AG10803 (cell line): ENCODE results near the gene CCDC126.

Experiments
- DNase-seq: peaks from one replicate; pipeline ENCODE4 v3.0.0; 2010; ENCODE audit warnings: low read depth
- H3K4me3 ChIP-seq: 2 replicates; pipeline ENCODE4 v1.5.1; 2011; ENCODE audit warnings: mild to moderate bottlenecking, low read length, control low read depth
- CTCF ChIP-seq: conservative IDR thresholded peaks from 2 replicates; pipeline ENCODE4 v1.5.1; 2011; ENCODE audit warnings: mild to moderate bottlenecking, low read length, control low read depth, inconsistent platforms

The CCDC126 gene

GRCh38 chr7:23593706-23594105, 3.5 kb upstream of the CCDC126 start:
- no peak overlapping the region for H3K4me3 ChIP-seq
- no peak for DNase-seq
- TF ChIP-seq CTCF: no peak

DNA sequence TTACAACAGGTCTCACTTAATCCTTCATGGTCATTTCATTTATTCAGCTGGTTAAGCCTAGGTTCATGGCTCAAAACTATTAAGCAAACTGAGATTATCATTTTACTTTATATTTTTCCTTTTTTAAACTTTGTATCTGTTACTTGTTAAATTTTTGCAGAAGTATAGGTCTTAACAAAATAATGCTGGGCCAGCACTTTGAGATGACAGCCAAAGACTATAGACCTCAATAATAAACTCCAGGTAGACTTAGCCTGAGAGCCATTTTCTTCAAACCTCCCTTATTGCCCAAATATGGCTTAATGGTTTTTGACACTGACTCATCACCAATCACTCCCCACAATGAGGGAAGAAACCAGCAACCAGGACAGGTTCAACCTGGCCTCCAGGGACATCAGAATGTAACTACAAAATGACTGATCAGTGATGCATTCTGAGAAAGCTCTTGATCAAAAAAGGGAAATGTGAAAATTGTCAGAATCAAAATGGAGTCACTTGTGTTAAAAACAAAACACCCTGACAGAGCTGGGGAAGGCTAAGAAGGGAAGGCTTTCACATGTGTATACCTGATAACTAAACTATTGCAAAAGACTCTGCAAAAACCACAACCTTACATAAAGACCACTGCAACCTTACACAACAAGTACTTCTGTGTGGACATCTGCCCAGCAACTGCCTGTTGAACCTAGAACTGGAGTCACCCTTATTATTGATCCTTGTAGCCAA, 2.1 kb upstream of the CCDC126 start:
- DNase-seq: no peak
- no peak overlapping the region for H3K4me3 ChIP-seq
- no peak for TF ChIP-seq CTCF

GRCh38 chr7:23598296-23598695, 1.1 kb downstream of the CCDC126 start:
- no peak for DNase-seq
- TF ChIP-seq CTCF: no peak
- H3K4me3 ChIP-seq: peak overlapping the region; percentile 80

DNA sequence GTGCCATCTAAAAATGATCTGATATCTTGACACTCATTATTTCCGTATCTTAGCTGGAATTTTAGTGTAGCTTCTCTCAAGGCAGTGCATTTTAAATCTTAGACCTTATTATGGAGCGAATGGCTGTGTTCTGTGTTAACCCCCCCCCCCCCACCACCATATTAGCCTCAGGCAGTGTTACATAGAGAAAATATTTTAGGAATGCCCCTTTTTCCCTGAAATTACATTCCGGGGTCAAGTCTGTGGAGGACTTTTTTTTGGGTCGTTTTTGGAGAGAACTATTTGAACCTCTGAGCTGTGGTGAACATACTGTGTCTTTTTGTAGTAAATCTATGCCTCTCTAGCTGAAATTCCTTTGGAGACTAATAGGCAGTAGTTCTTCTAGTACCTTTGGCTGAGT, 3.1 kb downstream of the CCDC126 start:
- DNase-seq: peak; percentile 62
- no peak overlapping the region for H3K4me3 ChIP-seq
- no peak for TF ChIP-seq CTCF

GRCh38 chr7:23603632-23604295, 6.6 kb downstream of the CCDC126 start:
- H3K4me3 ChIP-seq: no peak overlapping the region
- DNase-seq: no peak

DNA sequence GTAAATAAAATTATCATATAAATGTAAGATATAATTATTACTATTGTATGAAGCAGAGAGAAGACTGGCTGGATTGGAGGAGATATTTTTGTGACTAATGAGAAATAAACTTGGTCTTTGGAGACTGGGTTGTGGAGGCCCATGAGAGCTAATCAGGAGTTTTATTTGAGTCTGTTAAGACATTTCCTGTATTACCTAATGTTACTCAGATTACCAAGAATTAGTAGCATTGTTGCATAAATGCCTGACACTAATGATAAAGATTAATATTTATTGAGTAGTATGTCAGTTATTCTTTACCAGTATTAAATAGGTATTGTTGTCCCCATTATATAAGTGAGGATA, 7.1 kb downstream of the CCDC126 start:
- DNase-seq: peak; percentile 5
- no peak overlapping the region for H3K4me3 ChIP-seq
- TF ChIP-seq CTCF: no peak

More at GRCh38 chr7:23603632-23604295, 6.6 kb downstream of the CCDC126 start:
- TF ChIP-seq CTCF: no peak

- TF ChIP-seq CTCF: no peak
- DNase-seq: no peak
- no peak overlapping the region for H3K4me3 ChIP-seq
These were observed 9.9 kb downstream of the CCDC126 start for GRCh38 chr7:23607130-23607529.
